PC-3 (cell line): ENCODE measurements around the gene MAGIX.

Experiments used
- CTCF ChIP-seq: fragments of 300-600 bp; sonication (generic); conservative IDR thresholded peaks from 2 replicates; pipeline ENCODE4 v1.5.1; 2017; ENCODE audit warnings: antibody characterized with exemption, low read depth, mild to moderate bottlenecking, low read length
- EZH2phosphoT487 ChIP-seq: fragments of 300-600 bp; sonication (generic); IDR thresholded peaks from 2 replicates; pipeline ENCODE4 v1.6.1; 2018; ENCODE audit warnings: mild to moderate bottlenecking, antibody characterized with exemption, low read length, borderline replicate concordance

- TF ChIP-seq CTCF (no peak), EZH2phosphoT487 (no peak)
These were observed 28.8 kb upstream of the MAGIX start for GRCh38 chrX:49133759-49134158.
